HepG2 (cell line): ENCODE data around the gene YPEL3. TPM values are rescaled to one million over a fixed set of nuclear protein-coding genes. Genes with fewer than 3 reads are reported as not detected.

ENCODE experiments used
- BCL6 ChIP-seq: IDR thresholded peaks from 2 replicates; pipeline ENCODE4 v1.6.1; 2016; ENCODE audit warnings: missing genetic modification reagents, missing compliant biosample characterization
- DZIP1 ChIP-seq: sonication (generic); formaldehyde crosslinking; IDR thresholded peaks from 2 replicates; pipeline ENCODE4 v1.5.0; 2020; ENCODE audit warnings: mild to moderate bottlenecking, missing genetic modification reagents
- HNRNPL ChIP-seq: fragments of 200-400 bp; formaldehyde crosslinking; IDR thresholded peaks from 2 replicates; pipeline ENCODE4 v1.6.1; 2017; ENCODE audit warnings: mild to moderate bottlenecking, low read depth, low read length
- KDM4B ChIP-seq: sonication (generic); formaldehyde crosslinking; IDR thresholded peaks from 2 replicates; pipeline ENCODE4 v1.4.0; 2020; ENCODE audit warnings: missing genetic modification reagents
- MED13 ChIP-seq: sonication (generic); formaldehyde crosslinking; IDR thresholded peaks from 2 replicates; pipeline ENCODE4 v1.5.0; 2020; ENCODE audit warnings: missing genetic modification reagents
- MLX ChIP-seq: IDR thresholded peaks from 2 replicates; pipeline ENCODE4 v1.6.1; 2016
- NCOR1 ChIP-seq: fragments of 200-600 bp; sonication (generic); IDR thresholded peaks from 2 replicates; pipeline ENCODE4 v1.7.0; 2017; ENCODE audit warnings: antibody characterized with exemption, low read length, borderline replicate concordance
- RBFOX2 ChIP-seq: fragments of 200-400 bp; formaldehyde crosslinking; IDR thresholded peaks from 2 replicates; pipeline ENCODE4 v1.6.1; 2017; ENCODE audit warnings: low read depth, mild to moderate bottlenecking, low read length
- SMARCC2 ChIP-seq: fragments of 450-650 bp; IDR thresholded peaks from 2 replicates; pipeline ENCODE4 v1.6.1; 2017; ENCODE audit warnings: antibody characterized with exemption, mild to moderate bottlenecking
- TBX2 ChIP-seq: sonication (generic); formaldehyde crosslinking; IDR thresholded peaks from 2 replicates; pipeline ENCODE4 v1.5.0; 2020; ENCODE audit warnings: missing genetic modification reagents, mild to moderate bottlenecking, borderline replicate concordance
- ZNF230 ChIP-seq: sonication (generic); formaldehyde crosslinking; IDR thresholded peaks from 2 replicates; pipeline ENCODE4 v1.4.0; 2020; ENCODE audit warnings: mild to moderate bottlenecking, missing genetic modification reagents
- ZNF318 ChIP-seq: sonication (generic); formaldehyde crosslinking; IDR thresholded peaks from 2 replicates; pipeline ENCODE4 v1.4.0; 2020; ENCODE audit warnings: mild to moderate bottlenecking, missing genetic modification reagents
- ZNF687 ChIP-seq: sonication (generic); formaldehyde crosslinking; IDR thresholded peaks from 2 replicates; pipeline ENCODE4 v1.5.1; 2020; ENCODE audit warnings: mild to moderate bottlenecking, missing genetic modification reagents, moderate library complexity
- polyA plus RNA-seq, 8 experiments: library from polyadenylated mRNA; depleted of rRNA in 3 of 8; stranded (reverse) in 7 of 8; unstranded in 1 of 8; fragments of >200 nt; fragmentation: Illumina TruSeq in 4 of 8; extraction: Trizol in 4 of 8; gene quantifications; 2 replicates each; pipeline versions ENCODE4 v1.2.1 to v1.2.3, GENCODE V29; 2011 to 2016; ENCODE audit warnings: low read depth in 4 of 8, missing spikeins in 1 of 8, mixed read lengths in 1 of 8; ENCODE audit not compliant: insufficient read depth in 1 of 8
- total RNA-seq, 5 experiments: library from RNA; depleted of rRNA; stranded (reverse); fragments of >200 nt; fragmentation: Illumina TruSeq; extraction: Trizol; gene quantifications; 2 replicates each; pipeline ENCODE4 v1.2.3, GENCODE V29; 2016; ENCODE audit warnings: low read depth in 1 of 5

Gene YPEL3
- total and polyA plus RNA-seq, 2 of the 13 experiments (the other 11 are each of a cell fraction or from before 2014, with no cell fraction given) = 5.4 to 47.0 TPM

- no peak for TF ChIP-seq ZNF318 (CRISPR knock-in tag)
- no peak for TF ChIP-seq SMARCC2
- no peak for TF ChIP-seq KDM4B
- TF ChIP-seq MLX (CRISPR knock-in tag) = no peak
- TF ChIP-seq DZIP1 (CRISPR knock-in tag) = peak; percentile 50; the same call in 1 of the 2 replicates
- no peak for TF ChIP-seq MED13
- TF ChIP-seq NCOR1 = no peak
- TF ChIP-seq TBX2 (CRISPR knock-in tag) = no peak
- TF ChIP-seq RBFOX2 = peak; percentile 43
- TF ChIP-seq BCL6 (CRISPR knock-in tag) = no peak
- TF ChIP-seq ZNF230 (CRISPR knock-in tag) = no peak
- TF ChIP-seq HNRNPL = 0 out of 2 replicates have a peak, but pooled peaks have one; percentile 17
- TF ChIP-seq ZNF687 (CRISPR knock-in tag) = peak; percentile 36
Observed at GRCh38 chr16:30069611-30070462, 26.2 kb downstream of the YPEL3 start (continued).
